IMR-90 (cell line): ENCODE measurements around the gene DSCAM. TPM values are rescaled to one million over a fixed set of nuclear protein-coding genes. Genes with fewer than 3 reads are reported as not detected.

ENCODE experiments used
- ATAC-seq: fragments of 200-7000 bp; cut with Tn5 transposase; 2 replicates; pipeline ENCODE4 v1.9.1; 2020; ENCODE audit warnings: low read depth, mild to moderate bottlenecking, moderate library complexity
- BruUV-seq: library from RNA; stranded (reverse); fragments of 400-500 nt; replicated peaks from 2 replicates; lab custom pipeline; 2021; lab: Mats Ljungman, UMichigan
- CTCF ChIA-PET: fragments of 300-600 bp; formaldehyde crosslinking; extraction: SDS; loops from one replicate; lab custom pipeline; 2021; ENCODE audit warnings: antibody characterized with exemption; lab: Yijun Ruan, JAX
- POLR2A ChIA-PET: fragments of 300-600 bp; sonication (Branson Sonifier 250); formaldehyde crosslinking; loops from one replicate; lab custom pipeline; 2022; ENCODE audit warnings: antibody characterized with exemption; ENCODE audit not compliant: unreplicated experiment; lab: Charles Lee
- DNase-seq: peaks from one replicate; pipeline ENCODE4 v3.0.0; 2013
- H2AFZ ChIP-seq: replicated peaks from 2 replicates; pipeline ENCODE3; 2013; ENCODE audit warnings: low read length, mild to moderate bottlenecking; ENCODE audit not compliant: poor library complexity
- H2AK5ac ChIP-seq: 2 replicates; pipeline ENCODE4 v1.6.1; 2013; ENCODE audit warnings: low read depth, low read length, inconsistent platforms
- H2AK9ac ChIP-seq: replicated peaks from 2 replicates; pipeline ENCODE3; 2013; ENCODE audit warnings: mild to moderate bottlenecking, low read depth, low read length, moderate library complexity; ENCODE audit not compliant: poor library complexity
- H2BK120ac ChIP-seq: 2 replicates; pipeline ENCODE4 v1.6.1; 2013; ENCODE audit warnings: low read depth, low read length, inconsistent platforms
- H2BK15ac ChIP-seq: 3 replicates; pipeline ENCODE4 v1.6.1; 2013; ENCODE audit warnings: low read depth, low read length, inconsistent platforms
- H2BK20ac ChIP-seq: 2 replicates; pipeline ENCODE4 v1.6.1; 2013; ENCODE audit warnings: low read depth, mild to moderate bottlenecking, inconsistent platforms, low read length, moderate library complexity
- H2BK5ac ChIP-seq: 2 replicates; pipeline ENCODE4 v1.6.1; 2013; ENCODE audit warnings: mild to moderate bottlenecking, low read depth, low read length, inconsistent platforms; ENCODE audit not compliant: poor library complexity, severe bottlenecking
- H3K14ac ChIP-seq: replicated peaks from 2 replicates; pipeline ENCODE4 v1.6.1; 2013; ENCODE audit warnings: low read depth, low read length, inconsistent platforms
- H3K18ac ChIP-seq: 2 replicates; pipeline ENCODE4 v1.6.1; 2013; ENCODE audit warnings: low read depth, low read length, control low read depth
- H3K23ac ChIP-seq: 2 replicates; pipeline ENCODE4 v1.6.1; 2013; ENCODE audit warnings: low read depth, low read length, inconsistent platforms
- H3K27ac ChIP-seq: 2 replicates; pipeline ENCODE4 v1.5.1; 2013; ENCODE audit warnings: mild to moderate bottlenecking, control low read depth, low read length; ENCODE audit not compliant: insufficient read depth
- H3K27me3 ChIP-seq: 2 replicates; pipeline ENCODE4 v1.6.1; 2013; ENCODE audit warnings: low read length; ENCODE audit not compliant: control insufficient read depth, insufficient read depth
- H3K36me3 ChIP-seq: 2 replicates; pipeline ENCODE4 v1.6.1; 2013; ENCODE audit warnings: low read length, mixed read lengths; ENCODE audit not compliant: control insufficient read depth, insufficient read depth
- H3K4ac ChIP-seq: 2 replicates; pipeline ENCODE4 v1.6.1; 2013; ENCODE audit warnings: low read depth, low read length, inconsistent platforms
- H3K4me1 ChIP-seq: 2 replicates; pipeline ENCODE4 v1.6.1; 2013; ENCODE audit warnings: low read length, mixed read lengths; ENCODE audit not compliant: control insufficient read depth, insufficient read depth
- H3K4me2 ChIP-seq: 2 replicates; pipeline ENCODE4 v1.6.1; 2013; ENCODE audit warnings: low read depth, mild to moderate bottlenecking, control low read depth, low read length, moderate library complexity
- H3K4me3 ChIP-seq: 2 replicates; pipeline ENCODE4 v1.5.1; 2013; ENCODE audit warnings: low read depth, mild to moderate bottlenecking, control low read depth, low read length, moderate library complexity; ENCODE audit not compliant: insufficient read depth
- H3K56ac ChIP-seq: 2 replicates; pipeline ENCODE4 v1.6.1; 2013; ENCODE audit warnings: low read length, inconsistent platforms; ENCODE audit not compliant: insufficient read depth; ENCODE audit errors: extremely low read depth
- H3K79me1 ChIP-seq, 2 experiments: 2 replicates each; pipeline ENCODE4 v1.6.1; 2013; ENCODE audit warnings: low read length in 2 of 2, inconsistent platforms in 1 of 2, low read depth in 1 of 2
- H3K9ac ChIP-seq: 2 replicates; pipeline ENCODE4 v1.6.1; 2013; ENCODE audit warnings: low read depth, low read length, control low read depth
- H3K9me1 ChIP-seq: 2 replicates; pipeline ENCODE4 v1.6.1; 2013; ENCODE audit warnings: low read length, inconsistent platforms; ENCODE audit not compliant: insufficient read depth
- H3K9me3 ChIP-seq: 2 replicates; pipeline ENCODE4 v1.6.1; 2013; ENCODE audit warnings: low read length; ENCODE audit not compliant: control insufficient read depth, insufficient read depth
- H4K20me1 ChIP-seq: 2 replicates; pipeline ENCODE4 v1.6.1; 2013; ENCODE audit warnings: low read length, inconsistent platforms; ENCODE audit not compliant: insufficient read depth
- H4K5ac ChIP-seq: 2 replicates; pipeline ENCODE4 v1.6.1; 2013; ENCODE audit warnings: mild to moderate bottlenecking, low read depth, low read length, control low read depth
- H4K8ac ChIP-seq, 2 experiments: 2 replicates each; pipeline ENCODE4 v1.6.1; 2013; ENCODE audit warnings: low read depth in 2 of 2, low read length in 2 of 2, control low read depth in 1 of 2, inconsistent platforms in 1 of 2
- H4K91ac ChIP-seq: 2 replicates; pipeline ENCODE4 v1.6.1; 2013; ENCODE audit warnings: low read depth, low read length, inconsistent platforms; ENCODE audit not compliant: insufficient read depth
- BHLHE40 ChIP-seq: fragments of 150-350 bp; IDR thresholded peaks from 2 replicates; pipeline ENCODE4 v1.6.1; 2016; ENCODE audit warnings: mild to moderate bottlenecking, low read depth, low read length
- CEBPB ChIP-seq: IDR thresholded peaks from 2 replicates; pipeline ENCODE4 v1.6.1; 2012; ENCODE audit warnings: low read depth, low read length, improper control_type of control experiment
- CHD1 ChIP-seq: IDR thresholded peaks from 2 replicates; pipeline ENCODE4 v1.6.1; 2012; ENCODE audit warnings: low read depth, low read length, improper control_type of control experiment
- CTCF ChIP-seq: conservative IDR thresholded peaks from 2 replicates; pipeline ENCODE4 v1.5.1; 2012; ENCODE audit warnings: mild to moderate bottlenecking, low read depth, low read length, improper control_type of control experiment
- FOS ChIP-seq: fragments of 150-350 bp; IDR thresholded peaks from 2 replicates; pipeline ENCODE4 v1.6.1; 2016; ENCODE audit warnings: low read depth, low read length
- MAFK ChIP-seq: IDR thresholded peaks from 2 replicates; pipeline ENCODE4 v1.6.1; 2012; ENCODE audit warnings: low read depth, low read length, improper control_type of control experiment
- MAZ ChIP-seq: IDR thresholded peaks from 2 replicates; pipeline ENCODE4 v1.6.1; 2012; ENCODE audit warnings: low read depth, mild to moderate bottlenecking, low read length, improper control_type of control experiment, moderate library complexity, borderline replicate concordance
- MXI1 ChIP-seq: IDR thresholded peaks from 2 replicates; pipeline ENCODE4 v1.6.1; 2012; ENCODE audit warnings: low read depth, mild to moderate bottlenecking, low read length, moderate library complexity, borderline replicate concordance
- NFE2L2 ChIP-seq: fragments of 150-350 bp; IDR thresholded peaks from 2 replicates; pipeline ENCODE4 v1.6.1; 2016; ENCODE audit warnings: low read depth, mild to moderate bottlenecking, low read length
- POLR2A ChIP-seq: IDR thresholded peaks from 2 replicates; pipeline ENCODE4 v1.6.1; 2012; ENCODE audit warnings: mild to moderate bottlenecking, low read depth, low read length
- RAD21 ChIP-seq: IDR thresholded peaks from 2 replicates; pipeline ENCODE4 v1.6.1; 2012; ENCODE audit warnings: low read length, improper control_type of control experiment
- RCOR1 ChIP-seq: IDR thresholded peaks from 2 replicates; pipeline ENCODE4 v1.6.1; 2012; ENCODE audit warnings: mild to moderate bottlenecking, low read length, improper control_type of control experiment; ENCODE audit not compliant: insufficient replicate concordance
- RFX5 ChIP-seq: IDR thresholded peaks from 2 replicates; pipeline ENCODE4 v1.8.0; 2012; ENCODE audit warnings: low read depth, mild to moderate bottlenecking, low read length, moderate library complexity
- SMC3 ChIP-seq: fragments of 150-350 bp; IDR thresholded peaks from 2 replicates; pipeline ENCODE4 v1.6.1; 2016; ENCODE audit warnings: low read depth, mild to moderate bottlenecking, antibody characterized with exemption, low read length, moderate library complexity
- whole genome bisulfite sequencing, 2 experiments: methylation state at CpG; one replicate each; pipeline versions ENCODE4 v1.1.5 to v1.1.7; 2013; ENCODE audit warnings: missing lambda C conversion rate in 2 of 2; ENCODE audit not compliant: insufficient read length in 1 of 2; ENCODE audit errors: extremely low coverage in 2 of 2; 5-methylcytosine and 5-hydroxymethylcytosine counted together
- dilution Hi-C: fragments of 300-500 bp; cut with HindIII; formaldehyde crosslinking; loops from one replicate; pipeline ENCODE4 v1.14.3; 2018; ENCODE audit warnings: low sequenced_read_pairs; ENCODE audit not compliant: unreplicated experiment
- in situ Hi-C: fragments of 300-500 bp; cut with MboI; formaldehyde crosslinking; loops from 3 replicates; pipeline ENCODE4 v1.14.3; 2019; ENCODE audit warnings: low sequenced_read_pairs, inconsistent platforms, mixed read lengths
- intact Hi-C: fragments of 100-400 bp; cut with micrococcal nuclease; formaldehyde crosslinking; loops from 2 replicates; pipeline ENCODE4 v1.10.0; 2022
- polyA plus RNA-seq, 3 experiments: library from polyadenylated mRNA; depleted of rRNA; stranded (reverse); fragments of >200 nt; gene quantifications; 2 replicates each; pipeline ENCODE4 v1.2.3, GENCODE V29; 2012; ENCODE audit warnings: low replicate concordance in 1 of 3
- total RNA-seq: library from RNA; depleted of rRNA; stranded (reverse); fragments of >200 nt; gene quantifications from 2 replicates; pipeline ENCODE4 v1.2.3, GENCODE V29; 2012
- TF ChIP-seq, protein P1 (sequence below): fragments of 150-350 bp; IDR thresholded peaks from 2 replicates; pipeline ENCODE4 v1.6.1; 2016; ENCODE audit warnings: low read depth, mild to moderate bottlenecking, low read length, moderate library complexity, borderline replicate concordance
- TF ChIP-seq, protein P2 (sequence below): fragments of 150-350 bp; IDR thresholded peaks from 2 replicates; pipeline ENCODE4 v1.6.1; 2017; ENCODE audit warnings: mild to moderate bottlenecking, antibody characterized with exemption, low read length, low read depth

Gene DSCAM
- total and polyA plus RNA-seq, 2 of the 4 experiments (the other 2 are of a cell fraction): under 0.01 to 0.02 TPM

DNA sequence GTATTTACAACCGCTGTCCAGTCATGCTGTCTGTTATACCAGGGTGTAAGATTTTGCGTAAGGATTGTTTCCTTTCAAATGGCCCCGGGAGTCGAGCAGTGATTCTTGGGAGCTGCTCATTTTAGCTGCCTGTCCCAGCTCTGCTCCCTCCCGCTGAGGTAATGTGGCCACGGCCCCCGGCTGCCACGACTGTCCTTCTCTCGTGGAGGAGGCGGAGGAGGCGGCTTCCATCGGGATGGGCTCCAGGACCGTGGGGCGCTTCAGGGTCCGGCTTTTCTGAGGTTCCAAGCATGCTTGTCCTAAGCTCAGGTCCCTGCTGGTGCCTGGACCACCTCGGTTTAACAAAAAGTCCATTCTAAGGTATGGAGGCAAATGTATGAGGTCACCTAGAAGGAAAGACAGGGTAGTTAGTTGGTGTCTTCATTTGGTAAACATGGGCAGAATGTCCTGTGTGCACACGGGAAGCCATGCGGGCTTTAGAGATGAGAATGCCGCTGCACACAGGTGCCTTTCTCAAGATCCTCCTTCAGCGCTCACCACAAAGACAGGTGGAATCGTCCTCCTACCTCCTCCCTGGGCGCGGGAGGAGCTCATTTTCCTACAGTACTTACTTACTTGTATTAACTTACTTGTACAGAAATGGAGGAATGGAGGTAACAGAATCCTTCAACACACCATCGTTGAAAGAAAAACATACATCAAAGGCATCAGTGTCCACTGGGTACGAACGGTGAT, 833.8 kb downstream of the DSCAM start:
- Histone ChIP-seq H3K4me2 (no peak overlapping the region), H4K8ac (no peak overlapping the region), H4K5ac (no peak overlapping the region), H3K4me3 (no peak overlapping the region), H2BK5ac (no peak overlapping the region), H3K9ac (no peak overlapping the region), H2BK20ac (no peak overlapping the region), H3K56ac (no peak overlapping the region), H3K9me1 (no peaks in the 10 kb centered on the region), H2AK9ac (no peak overlapping the region), H3K4ac (no peak overlapping the region), H3K36me3 (no peaks in the 10 kb centered on the region), H3K27me3 (no peaks in the 10 kb centered on the region), H3K79me1 (no peaks in the 10 kb centered on the region), H4K20me1 (no peaks in the 10 kb centered on the region), H3K14ac (no peak overlapping the region), H3K18ac (no peak overlapping the region), H3K4me1 (no peaks in the 10 kb centered on the region), H2AFZ (no peak overlapping the region), H3K23ac (no peak overlapping the region), H2BK120ac (no peak overlapping the region), H3K9me3 (peaks cover 39% of the 10 kb centered on the region), H2BK15ac (no peak overlapping the region), H2AK5ac (no peak overlapping the region), H3K27ac (no peak overlapping the region), H4K91ac (no peak overlapping the region)
- ATAC-seq (no peak), DNase-seq (no peak)
- WGBS, 2 experiments: 68% methylated on average over 10 of the region's 26 CpGs; no CpG with 5 or more reads in 1 of the 2 experiments
- BruUV-seq: no TSS peak
- TF ChIP-seq MAFK (no peak), CEBPB (no peak), POLR2A (no peak), MAZ (no peak), CTCF (no peak), RFX5 (no peak), RAD21 (no peak), MXI1 (no peak), SMC3 (no peak), RCOR1 (no peak), CHD1 (no peak), NFE2L2 (no peak), FOS (no peak), BHLHE40 (no peak)
- TF ChIP-seq, protein P1, sequence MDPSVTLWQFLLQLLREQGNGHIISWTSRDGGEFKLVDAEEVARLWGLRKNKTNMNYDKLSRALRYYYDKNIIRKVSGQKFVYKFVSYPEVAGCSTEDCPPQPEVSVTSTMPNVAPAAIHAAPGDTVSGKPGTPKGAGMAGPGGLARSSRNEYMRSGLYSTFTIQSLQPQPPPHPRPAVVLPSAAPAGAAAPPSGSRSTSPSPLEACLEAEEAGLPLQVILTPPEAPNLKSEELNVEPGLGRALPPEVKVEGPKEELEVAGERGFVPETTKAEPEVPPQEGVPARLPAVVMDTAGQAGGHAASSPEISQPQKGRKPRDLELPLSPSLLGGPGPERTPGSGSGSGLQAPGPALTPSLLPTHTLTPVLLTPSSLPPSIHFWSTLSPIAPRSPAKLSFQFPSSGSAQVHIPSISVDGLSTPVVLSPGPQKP: no peak
- TF ChIP-seq, protein P2, sequence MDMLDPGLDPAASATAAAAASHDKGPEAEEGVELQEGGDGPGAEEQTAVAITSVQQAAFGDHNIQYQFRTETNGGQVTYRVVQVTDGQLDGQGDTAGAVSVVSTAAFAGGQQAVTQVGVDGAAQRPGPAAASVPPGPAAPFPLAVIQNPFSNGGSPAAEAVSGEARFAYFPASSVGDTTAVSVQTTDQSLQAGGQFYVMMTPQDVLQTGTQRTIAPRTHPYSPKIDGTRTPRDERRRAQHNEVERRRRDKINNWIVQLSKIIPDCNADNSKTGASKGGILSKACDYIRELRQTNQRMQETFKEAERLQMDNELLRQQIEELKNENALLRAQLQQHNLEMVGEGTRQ: no peak
- CTCF ChIA-PET: no interaction called here
- intact Hi-C loops: no loop called here
- in situ Hi-C loops: no loop called here
- POLR2A ChIA-PET: no interaction called here
- dilution Hi-C loops: no loop called here
